ENCODE measurements around the gene FTSJ3. TPM values are rescaled to one million over a fixed set of nuclear protein-coding genes. Genes with fewer than 3 reads are reported as not detected.

The FTSJ3 gene
- total RNA-seq, 2 experiments from 2014 or later = 47.6 to 51.1 TPM

DNA sequence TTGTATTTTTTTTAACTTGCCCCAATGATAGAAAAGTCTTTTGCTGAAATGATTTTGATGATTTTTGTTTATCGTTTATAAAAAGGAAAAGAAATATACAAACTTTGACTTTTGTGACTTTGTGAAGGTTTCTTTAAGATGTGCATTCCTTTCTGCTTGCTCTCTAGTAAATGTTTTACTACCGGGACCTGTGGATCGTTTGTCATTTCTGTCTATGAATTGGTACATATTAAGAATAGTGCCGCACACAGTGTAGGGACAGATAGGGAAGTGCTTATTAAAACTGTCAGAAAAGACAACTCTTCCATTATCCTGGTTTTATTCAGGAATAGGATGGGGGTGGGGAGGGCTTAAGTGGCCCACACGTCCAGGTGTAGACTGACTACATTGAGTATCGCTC is 8.3 kb downstream of the FTSJ3 start:
- Mint-ChIP-seq H3K9me3 (no peaks in the 10 kb centered on the region), H3K36me3 (ENCODE audit: low read depth) (peaks cover 100% of the 10 kb centered on the region)

DNA sequence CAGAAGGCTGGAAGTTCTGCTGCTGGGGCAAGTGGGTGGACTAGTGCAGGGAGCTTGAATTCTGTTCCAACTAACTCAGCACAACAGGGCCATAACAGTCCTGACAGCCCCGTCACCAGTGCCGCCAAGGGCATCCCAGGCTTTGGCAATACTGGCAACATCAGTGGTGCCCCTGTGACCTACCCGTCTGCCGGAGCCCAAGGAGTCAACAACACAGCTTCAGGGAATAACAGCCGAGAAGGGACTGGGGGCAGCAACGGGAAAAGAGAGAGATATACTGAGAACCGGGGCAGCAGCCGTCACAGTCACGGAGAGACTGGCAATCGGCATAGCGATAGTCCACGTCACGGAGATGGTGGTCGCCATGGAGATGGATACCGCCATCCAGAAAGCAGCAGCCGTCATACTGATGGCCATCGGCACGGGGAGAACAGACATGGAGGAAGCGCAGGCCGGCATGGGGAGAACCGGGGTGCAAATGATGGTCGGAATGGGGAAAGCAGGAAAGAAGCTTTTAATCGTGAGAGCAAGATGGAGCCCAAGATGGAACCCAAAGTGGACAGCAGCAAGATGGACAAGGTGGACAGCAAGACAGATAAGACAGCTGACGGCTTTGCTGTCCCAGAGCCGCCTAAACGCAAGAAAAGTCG is 9.6 kb downstream of the FTSJ3 start:
- H3K4me3 Mint-ChIP-seq = no peak overlapping the region
- H3K9me3 Mint-ChIP-seq = no peaks in the 10 kb centered on the region
- no peak for ATAC-seq (ENCODE audit: poor library complexity)
- Histone ChIP-seq H3K27ac (ENCODE audit: low read depth in 1 of 2, low read length in 2 of 2) (no peak overlapping the region), H3K4me3 (ENCODE audit: low read length) (no peak overlapping the region), H3K36me3 (ENCODE audit: insufficient read depth, low read length) (peaks cover 95% of the 10 kb centered on the region), H3K9me3 (ENCODE audit: control insufficient read depth in 1 of 2, insufficient read depth in 1 of 2, low read length in 2 of 2) (no peaks in the 10 kb centered on the region), H3K4me1 (ENCODE audit: insufficient read depth, low read length) (peaks cover 8% of the 10 kb centered on the region), H3K27me3 (ENCODE audit: control insufficient read depth in 1 of 2, insufficient read depth in 2 of 2, low read length in 2 of 2) (no peaks in the 10 kb centered on the region)
- peak overlapping the region; percentile 20 for H3K27ac Mint-ChIP-seq
- H3K27me3 Mint-ChIP-seq = no peaks in the 10 kb centered on the region
- H3K36me3 Mint-ChIP-seq (ENCODE audit: low read depth) = peaks cover 100% of the 10 kb centered on the region
- intact Hi-C loops (cut with DNase I, micrococcal nuclease) = no loop called here
- ChIA-PET CTCF (no interaction called here), POLR2A (interaction anchor here (0.6 to 1.8 kb wide), 5 partner anchors 8 to 123 kb away, joined by 3 to 6 read pairs (median 3); partner anchors contain the start of gene STRADA)
- H3K4me1 Mint-ChIP-seq (ENCODE audit: low read depth) = peaks cover 7% of the 10 kb centered on the region
- no peak for DNase-seq
- TF ChIP-seq, protein P1, sequence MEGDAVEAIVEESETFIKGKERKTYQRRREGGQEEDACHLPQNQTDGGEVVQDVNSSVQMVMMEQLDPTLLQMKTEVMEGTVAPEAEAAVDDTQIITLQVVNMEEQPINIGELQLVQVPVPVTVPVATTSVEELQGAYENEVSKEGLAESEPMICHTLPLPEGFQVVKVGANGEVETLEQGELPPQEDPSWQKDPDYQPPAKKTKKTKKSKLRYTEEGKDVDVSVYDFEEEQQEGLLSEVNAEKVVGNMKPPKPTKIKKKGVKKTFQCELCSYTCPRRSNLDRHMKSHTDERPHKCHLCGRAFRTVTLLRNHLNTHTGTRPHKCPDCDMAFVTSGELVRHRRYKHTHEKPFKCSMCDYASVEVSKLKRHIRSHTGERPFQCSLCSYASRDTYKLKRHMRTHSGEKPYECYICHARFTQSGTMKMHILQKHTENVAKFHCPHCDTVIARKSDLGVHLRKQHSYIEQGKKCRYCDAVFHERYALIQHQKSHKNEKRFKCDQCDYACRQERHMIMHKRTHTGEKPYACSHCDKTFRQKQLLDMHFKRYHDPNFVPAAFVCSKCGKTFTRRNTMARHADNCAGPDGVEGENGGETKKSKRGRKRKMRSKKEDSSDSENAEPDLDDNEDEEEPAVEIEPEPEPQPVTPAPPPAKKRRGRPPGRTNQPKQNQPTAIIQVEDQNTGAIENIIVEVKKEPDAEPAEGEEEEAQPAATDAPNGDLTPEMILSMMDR (IDR thresholded peaks at IDR 0.05) = no peak

More for the DNA sequence above, 8.3 kb downstream of the FTSJ3 start:
- Mint-ChIP-seq H3K4me1 (ENCODE audit: low read depth) (peaks cover 10% of the 10 kb centered on the region), H3K27me3 (no peaks in the 10 kb centered on the region), H3K27ac (no peak overlapping the region), H3K4me3 (no peak overlapping the region)
- TF ChIP-seq, protein P1 (IDR thresholded peaks at IDR 0.05) = no peak
- Histone ChIP-seq H3K4me1 (ENCODE audit: insufficient read depth, low read length) (peaks cover 8% of the 10 kb centered on the region), H3K27ac (ENCODE audit: low read depth in 1 of 2, low read length in 2 of 2) (no peak overlapping the region), H3K9me3 (ENCODE audit: control insufficient read depth in 1 of 2, insufficient read depth in 1 of 2, low read length in 2 of 2) (no peaks in the 10 kb centered on the region), H3K36me3 (ENCODE audit: insufficient read depth, low read length) (peaks cover 94% of the 10 kb centered on the region), H3K4me3 (ENCODE audit: low read length) (no peak overlapping the region), H3K27me3 (ENCODE audit: control insufficient read depth in 1 of 2, insufficient read depth in 2 of 2, low read length in 2 of 2) (no peaks in the 10 kb centered on the region)
- no peak for DNase-seq
- intact Hi-C loops (cut with DNase I, micrococcal nuclease) = no loop called here
- ChIA-PET POLR2A (interaction anchor here (0.9 to 2.5 kb wide), 6 partner anchors 9 to 125 kb away, joined by 3 to 8 read pairs (median 3); partner anchors contain the start of genes CCDC47, DDX42, LIMD2 and STRADA), CTCF (no interaction called here)
- no peak for ATAC-seq (ENCODE audit: poor library complexity)

DNA sequence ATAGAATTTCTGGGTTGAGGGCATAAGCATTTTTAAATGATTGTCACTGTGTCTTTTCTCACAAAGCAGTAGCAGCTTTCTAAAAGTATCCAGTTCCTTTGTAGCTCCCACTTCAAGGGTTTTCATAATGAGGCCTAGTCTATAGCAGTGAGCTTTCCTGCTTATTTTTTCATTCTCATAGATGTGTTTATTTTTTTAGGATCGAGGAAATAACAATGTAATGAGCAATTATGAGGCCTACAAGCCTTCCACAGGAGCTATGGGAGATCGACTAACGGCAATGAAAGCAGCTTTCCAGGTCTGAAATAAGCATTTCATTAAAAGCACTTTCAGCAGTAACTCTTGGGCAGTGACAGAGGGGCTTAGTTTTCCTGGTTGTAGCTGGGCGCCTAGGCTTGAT is 10.8 kb downstream of the FTSJ3 start:
- intact Hi-C loops (cut with DNase I, micrococcal nuclease) = no loop called here
- ChIA-PET POLR2A (interaction anchor here (1.0 to 1.1 kb wide), 2 partner anchors 43 to 76 kb away, joined by 3 to 4 read pairs; partner anchors contain the start of gene CCDC47), CTCF (no interaction called here)
- H3K4me3 Mint-ChIP-seq = no peak overlapping the region
- Histone ChIP-seq H3K27ac (ENCODE audit: low read depth in 1 of 2, low read length in 2 of 2) (no peak overlapping the region), H3K4me3 (ENCODE audit: low read length) (no peak overlapping the region), H3K4me1 (ENCODE audit: insufficient read depth, low read length) (peaks cover 8% of the 10 kb centered on the region), H3K27me3 (ENCODE audit: control insufficient read depth in 1 of 2, insufficient read depth in 2 of 2, low read length in 2 of 2) (no peaks in the 10 kb centered on the region), H3K36me3 (ENCODE audit: insufficient read depth, low read length) (peaks cover 95% of the 10 kb centered on the region), H3K9me3 (ENCODE audit: control insufficient read depth in 1 of 2, insufficient read depth in 1 of 2, low read length in 2 of 2) (no peaks in the 10 kb centered on the region)
- no peaks in the 10 kb centered on the region for H3K27me3 Mint-ChIP-seq
- ATAC-seq (ENCODE audit: poor library complexity) = no peak
- DNase-seq = no peak
- peaks cover 100% of the 10 kb centered on the region for H3K36me3 Mint-ChIP-seq (ENCODE audit: low read depth)
- no peaks in the 10 kb centered on the region for H3K9me3 Mint-ChIP-seq
- H3K27ac Mint-ChIP-seq = no peak overlapping the region
- TF ChIP-seq, protein P1 (IDR thresholded peaks at IDR 0.05) = no peak
- H3K4me1 Mint-ChIP-seq (ENCODE audit: low read depth) = peaks cover under 1% of the 10 kb centered on the region

Measured in CD4-positive, alpha-beta T cell (primary cell).